ENCODE results near the gene PEX5L. TPM values are rescaled to one million over a fixed set of nuclear protein-coding genes. Genes with fewer than 3 reads are reported as not detected.
A peak's percentile ranks its signal among the peaks of the same experiment; 100 is the strongest.
"Not testable (repeated sequence)": the region's sequence is repeated elsewhere in the genome, so short reads cannot be mapped to it uniquely, and the experiment has no call there.

Gene PEX5L
- total RNA-seq, 1 donor from 2014 or later, result under 0.01 TPM

DNA sequence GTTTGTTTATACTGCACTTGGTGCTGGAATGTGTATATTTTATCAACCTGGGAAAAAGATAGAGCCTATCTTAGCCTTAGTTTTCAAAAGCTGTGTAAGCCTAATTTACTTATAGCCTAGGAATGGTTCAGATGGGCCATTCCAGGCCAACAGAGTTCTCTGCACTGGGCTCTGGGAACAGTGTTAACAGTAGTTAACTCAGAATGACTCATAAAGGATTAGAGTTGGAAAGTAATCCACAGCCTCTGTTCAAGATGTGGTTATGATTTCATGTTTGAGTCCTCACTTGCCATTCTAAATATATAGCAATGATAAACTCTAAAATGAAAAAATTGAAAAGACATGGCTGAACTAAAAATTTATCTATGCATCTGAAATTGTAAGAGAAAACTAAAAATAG lies 22.6 kb upstream of the PEX5L start:
- TF ChIP-seq, protein P1, sequence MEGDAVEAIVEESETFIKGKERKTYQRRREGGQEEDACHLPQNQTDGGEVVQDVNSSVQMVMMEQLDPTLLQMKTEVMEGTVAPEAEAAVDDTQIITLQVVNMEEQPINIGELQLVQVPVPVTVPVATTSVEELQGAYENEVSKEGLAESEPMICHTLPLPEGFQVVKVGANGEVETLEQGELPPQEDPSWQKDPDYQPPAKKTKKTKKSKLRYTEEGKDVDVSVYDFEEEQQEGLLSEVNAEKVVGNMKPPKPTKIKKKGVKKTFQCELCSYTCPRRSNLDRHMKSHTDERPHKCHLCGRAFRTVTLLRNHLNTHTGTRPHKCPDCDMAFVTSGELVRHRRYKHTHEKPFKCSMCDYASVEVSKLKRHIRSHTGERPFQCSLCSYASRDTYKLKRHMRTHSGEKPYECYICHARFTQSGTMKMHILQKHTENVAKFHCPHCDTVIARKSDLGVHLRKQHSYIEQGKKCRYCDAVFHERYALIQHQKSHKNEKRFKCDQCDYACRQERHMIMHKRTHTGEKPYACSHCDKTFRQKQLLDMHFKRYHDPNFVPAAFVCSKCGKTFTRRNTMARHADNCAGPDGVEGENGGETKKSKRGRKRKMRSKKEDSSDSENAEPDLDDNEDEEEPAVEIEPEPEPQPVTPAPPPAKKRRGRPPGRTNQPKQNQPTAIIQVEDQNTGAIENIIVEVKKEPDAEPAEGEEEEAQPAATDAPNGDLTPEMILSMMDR (IDR thresholded peaks at IDR 0.05; ENCODE audit: insufficient read depth, low read length, severe bottlenecking), result no peak
- no peaks in the 10 kb centered on the region for H3K36me3 ChIP-seq (ENCODE audit: control insufficient read depth, insufficient read depth, low read length)
- H3K4me3 ChIP-seq (ENCODE audit: low read depth, low read length), result no peak overlapping the region
- no peaks in the 10 kb centered on the region for H3K27me3 ChIP-seq (ENCODE audit: control insufficient read depth, insufficient read depth, low read length)
- peak; percentile 64 for DNase-seq (ENCODE audit: low read depth)
- FAIRE-seq, result no peak

DNA sequence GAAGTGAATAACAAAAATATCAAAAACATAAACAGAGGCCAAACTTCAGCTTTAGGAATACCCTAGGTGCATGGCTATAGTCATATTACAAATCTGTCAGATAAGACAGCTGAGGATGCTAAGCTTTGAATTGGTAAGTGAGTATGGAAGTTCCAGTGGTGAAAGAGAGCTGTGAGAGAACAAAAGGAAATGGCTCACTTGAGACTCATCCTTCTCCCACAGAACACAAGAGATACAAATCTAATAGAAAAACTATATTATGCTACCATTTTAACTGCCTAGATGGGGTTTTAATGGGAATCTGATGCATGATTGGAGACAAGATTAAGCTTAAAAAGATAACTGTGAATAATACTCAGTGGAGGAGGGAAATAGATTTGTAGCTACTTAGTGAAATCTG lies 21.5 kb upstream of the PEX5L start:
- DNase-seq (ENCODE audit: low read depth), result no peak
- no peak for FAIRE-seq
- Histone ChIP-seq H3K36me3 (ENCODE audit: control insufficient read depth, insufficient read depth, low read length) (no peaks in the 10 kb centered on the region), H3K4me3 (ENCODE audit: low read depth, low read length) (no peak overlapping the region), H3K27me3 (ENCODE audit: control insufficient read depth, insufficient read depth, low read length) (no peaks in the 10 kb centered on the region)
- TF ChIP-seq, protein P1 (IDR thresholded peaks at IDR 0.05; ENCODE audit: insufficient read depth, low read length, severe bottlenecking), result no peak

DNA sequence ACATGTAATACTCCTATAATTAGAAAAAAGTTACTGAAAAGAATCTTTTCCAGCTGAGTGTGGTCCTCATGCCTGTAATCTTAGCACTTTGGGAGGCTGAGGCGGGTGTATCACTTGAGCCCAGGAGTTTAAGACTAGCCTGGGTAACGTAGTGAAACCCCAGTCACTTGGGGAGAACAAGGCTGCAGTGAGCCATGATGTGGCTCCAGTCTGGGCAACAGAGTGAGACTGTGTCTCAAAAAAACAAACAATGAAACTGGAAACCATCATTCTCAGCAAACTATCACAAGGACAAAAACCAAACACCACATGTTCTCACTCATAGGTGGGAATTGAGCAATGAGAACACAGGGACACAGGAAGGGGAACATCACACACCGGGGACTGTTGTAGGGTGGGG lies 18.9 kb upstream of the PEX5L start:
- not testable (repeated sequence) for FAIRE-seq; DNase-seq (ENCODE audit: low read depth); H3K4me3 ChIP-seq (ENCODE audit: low read depth, low read length); H3K27me3 ChIP-seq (ENCODE audit: control insufficient read depth, insufficient read depth, low read length); H3K36me3 ChIP-seq (ENCODE audit: control insufficient read depth, insufficient read depth, low read length)

DNA sequence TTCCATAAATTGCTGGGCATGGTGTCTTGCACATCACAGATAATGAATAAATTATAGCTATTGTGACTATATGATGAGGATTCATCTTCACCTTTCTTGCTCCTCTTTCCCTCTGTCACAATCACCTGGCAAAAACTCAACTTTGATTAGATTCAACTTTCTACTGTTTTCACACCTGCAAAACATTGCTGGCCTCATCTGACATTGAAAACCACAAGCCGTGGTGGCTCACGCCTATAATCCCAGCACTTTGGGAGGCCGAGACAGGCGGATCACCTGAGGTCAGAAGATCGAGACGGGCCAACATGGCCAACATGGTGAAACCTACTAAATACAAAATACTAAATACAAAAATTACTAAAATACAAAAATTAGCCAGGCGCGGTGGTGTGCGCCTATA lies 12.7 kb upstream of the PEX5L start:
- H3K4me3 ChIP-seq (ENCODE audit: low read depth, low read length), result no peak overlapping the region
- no peak for DNase-seq (ENCODE audit: low read depth)
- no peak for FAIRE-seq
- no peaks in the 10 kb centered on the region for H3K27me3 ChIP-seq (ENCODE audit: control insufficient read depth, insufficient read depth, low read length)
- TF ChIP-seq, protein P1 (IDR thresholded peaks at IDR 0.05; ENCODE audit: insufficient read depth, low read length, severe bottlenecking), result no peak
- no peaks in the 10 kb centered on the region for H3K36me3 ChIP-seq (ENCODE audit: control insufficient read depth, insufficient read depth, low read length)

DNA sequence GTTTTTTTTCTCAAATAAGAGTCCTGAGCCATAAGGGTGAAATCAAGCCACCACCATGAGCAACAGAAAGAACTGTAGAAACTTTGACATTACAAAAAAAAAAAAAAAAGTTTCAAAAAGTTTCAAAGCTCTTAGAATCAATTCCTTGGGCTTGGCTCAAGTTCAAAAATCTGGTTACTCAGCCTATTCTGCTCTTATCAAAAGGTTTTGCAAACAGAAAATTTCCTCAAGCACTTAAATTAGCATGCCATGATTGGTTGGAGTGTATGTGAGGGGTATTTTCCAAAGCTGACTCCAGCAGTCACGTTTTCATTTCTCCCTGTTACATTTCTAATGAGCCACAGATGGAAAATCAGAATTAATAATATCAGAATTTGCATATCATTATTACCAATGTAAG lies 12.1 kb upstream of the PEX5L start:
- no peak for FAIRE-seq
- TF ChIP-seq, protein P1 (IDR thresholded peaks at IDR 0.05; ENCODE audit: insufficient read depth, low read length, severe bottlenecking), result no peak

DNA sequence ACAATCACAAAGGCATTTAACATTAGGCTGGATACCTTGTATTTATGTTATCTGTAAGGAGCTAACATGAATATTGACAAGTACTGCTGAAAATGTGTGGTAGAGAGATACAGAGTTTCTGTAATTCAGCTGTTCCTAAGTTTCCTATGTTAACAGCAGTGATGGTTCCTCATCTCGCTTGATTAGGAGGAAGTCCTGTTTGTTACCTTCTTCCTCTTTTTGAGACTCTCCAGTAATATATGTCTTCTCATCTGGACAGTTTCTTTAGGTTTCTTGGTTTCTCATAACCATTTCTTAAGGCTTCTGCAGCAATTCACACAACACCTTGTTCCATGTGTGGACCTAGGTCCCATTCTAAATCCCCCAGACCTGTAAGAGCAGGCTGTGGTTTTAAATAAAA lies 11.4 kb upstream of the PEX5L start:
- Histone ChIP-seq H3K36me3 (ENCODE audit: control insufficient read depth, insufficient read depth, low read length) (no peaks in the 10 kb centered on the region), H3K27me3 (ENCODE audit: control insufficient read depth, insufficient read depth, low read length) (no peaks in the 10 kb centered on the region), H3K4me3 (ENCODE audit: low read depth, low read length) (no peak overlapping the region)
- DNase-seq (ENCODE audit: low read depth) (no peak), FAIRE-seq (no peak)
- TF ChIP-seq, protein P1 (IDR thresholded peaks at IDR 0.05; ENCODE audit: insufficient read depth, low read length, severe bottlenecking), result no peak

More for the DNA sequence above, 12.1 kb upstream of the PEX5L start:
- H3K4me3 ChIP-seq (ENCODE audit: low read depth, low read length), result no peak overlapping the region
- peak; percentile 42 for DNase-seq (ENCODE audit: low read depth)
- no peaks in the 10 kb centered on the region for H3K27me3 ChIP-seq (ENCODE audit: control insufficient read depth, insufficient read depth, low read length)
- no peaks in the 10 kb centered on the region for H3K36me3 ChIP-seq (ENCODE audit: control insufficient read depth, insufficient read depth, low read length)

Data from bronchial epithelial cell (primary cell).